Activated T-cell treated with anti-CD3 and anti-CD28 coated beads, Interleukin-2, amount 50 U/mL, for 4 hours (primary cell): ENCODE results near the gene AK1. TPM values are rescaled to one million over a fixed set of nuclear protein-coding genes. Genes with fewer than 3 reads are reported as not detected.

ENCODE experiments used
- ATAC-seq, 2 donors: fragments of 200-7000 bp; cut with Tn5 transposase; one replicate each; pipeline ENCODE4 v1.10.0; 2021
- DNase-seq: peaks from one replicate; pipeline ENCODE4 v3.0.0-alpha.2; 2020
- H3K27me3 Mint-ChIP-seq: one replicate; pipeline ENCODE4 v1.8.0; 2021; ENCODE audit warnings: low read depth, mixed read lengths
- H3K36me3 Mint-ChIP-seq: one replicate; pipeline ENCODE4 v1.8.0; 2022; ENCODE audit warnings: mixed read lengths; ENCODE audit not compliant: insufficient read depth
- H3K4me1 Mint-ChIP-seq: one replicate; pipeline ENCODE4 v1.8.0; 2021; ENCODE audit warnings: low read depth, mixed read lengths
- H3K4me3 Mint-ChIP-seq: one replicate; pipeline ENCODE4 v1.8.0; 2021; ENCODE audit warnings: mild to moderate bottlenecking, moderate library complexity, mixed read lengths
- H3K9me3 Mint-ChIP-seq: one replicate; pipeline ENCODE4 v1.8.0; 2021; ENCODE audit warnings: mixed read lengths
- total RNA-seq, 3 donors: library from RNA; stranded (reverse); gene quantifications; one replicate each; pipeline ENCODE4 v1.2.1, GENCODE V29; 2021

Gene AK1
- total RNA-seq, 3 donors from 2014 or later, result 3.6 to 6.4 (median 5.0) TPM

- H3K36me3 Mint-ChIP-seq, result no peaks in the 10 kb centered on the region
- peaks cover 47% of the 10 kb centered on the region for H3K4me1 Mint-ChIP-seq
- H3K4me3 Mint-ChIP-seq, result no peak overlapping the region
- ATAC-seq (no peak), DNase-seq (no peak)
- H3K27me3 Mint-ChIP-seq, result no peaks in the 10 kb centered on the region
- no peaks in the 10 kb centered on the region for H3K9me3 Mint-ChIP-seq
These were observed 20.2 kb downstream of the AK1 start for GRCh38 chr9:127857278-127857677.

GRCh38 chr9:127856729-127857116 lies 20.8 kb downstream of the AK1 start:
- Mint-ChIP-seq H3K9me3 (no peaks in the 10 kb centered on the region), H3K36me3 (no peaks in the 10 kb centered on the region), H3K27me3 (no peaks in the 10 kb centered on the region), H3K4me3 (no peak overlapping the region), H3K4me1 (peaks cover 45% of the 10 kb centered on the region)
- DNase-seq (no peak), ATAC-seq (no peak)

GRCh38 chr9:127856094-127856728 lies 21.3 kb downstream of the AK1 start:
- Mint-ChIP-seq H3K4me1 (peaks cover 40% of the 10 kb centered on the region), H3K36me3 (no peaks in the 10 kb centered on the region), H3K4me3 (no peak overlapping the region), H3K9me3 (no peaks in the 10 kb centered on the region), H3K27me3 (no peaks in the 10 kb centered on the region)
- ATAC-seq, result no peak
- no peak for DNase-seq

- ATAC-seq, result no peak
- H3K4me1 Mint-ChIP-seq, result peaks cover 33% of the 10 kb centered on the region
- H3K4me3 Mint-ChIP-seq, result peak overlapping the region; percentile 16
- no peak for DNase-seq
- H3K9me3 Mint-ChIP-seq, result no peaks in the 10 kb centered on the region
- peaks cover 2% of the 10 kb centered on the region for H3K36me3 Mint-ChIP-seq
- no peaks in the 10 kb centered on the region for H3K27me3 Mint-ChIP-seq
These were observed 22.0 kb downstream of the AK1 start for GRCh38 chr9:127855522-127855921.

- Mint-ChIP-seq H3K9me3 (no peaks in the 10 kb centered on the region), H3K4me3 (peak overlapping the region; percentile 19), H3K27me3 (no peaks in the 10 kb centered on the region), H3K36me3 (peaks cover 5% of the 10 kb centered on the region), H3K4me1 (peaks cover 31% of the 10 kb centered on the region)
- no peak for DNase-seq
- ATAC-seq, result no peak
These were observed 22.5 kb downstream of the AK1 start for GRCh38 chr9:127854960-127855359.

GRCh38 chr9:127854184-127854806 lies 23.2 kb downstream of the AK1 start, which contains the start of gene ENG:
Gene ENG (minus strand): TSS chr9:127854658. CDS start chr9:127854355, 303 bp downstream.
- Mint-ChIP-seq H3K9me3 (peaks cover 3% of the 10 kb centered on the region), H3K4me1 (peaks cover 31% of the 10 kb centered on the region), H3K4me3 (peak within 1 kb of the TSS; percentile 86), H3K36me3 (peaks cover 7% of the 10 kb centered on the region), H3K27me3 (no peaks in the 10 kb centered on the region)
- ATAC-seq (peak; percentile 60 to 73), DNase-seq (no peak)

GRCh38 chr9:127853312-127854183 lies 23.9 kb downstream of the AK1 start:
- H3K4me3 Mint-ChIP-seq, result peak overlapping the region; percentile 86
- H3K36me3 Mint-ChIP-seq, result peaks cover 7% of the 10 kb centered on the region
- peaks cover 28% of the 10 kb centered on the region for H3K4me1 Mint-ChIP-seq
- ATAC-seq, result peak; percentile 42 to 49
- no peaks in the 10 kb centered on the region for H3K27me3 Mint-ChIP-seq
- no peak for DNase-seq
- H3K9me3 Mint-ChIP-seq, result peaks cover 10% of the 10 kb centered on the region

- Mint-ChIP-seq H3K4me3 (peak overlapping the region; percentile 86), H3K4me1 (peaks cover 28% of the 10 kb centered on the region), H3K36me3 (peaks cover 7% of the 10 kb centered on the region), H3K9me3 (peaks cover 12% of the 10 kb centered on the region), H3K27me3 (no peaks in the 10 kb centered on the region)
- DNase-seq (no peak), ATAC-seq (no peak)
These were observed 24.6 kb downstream of the AK1 start for GRCh38 chr9:127852829-127853228.

- ATAC-seq, result no peak
- peaks cover 12% of the 10 kb centered on the region for H3K9me3 Mint-ChIP-seq
- H3K27me3 Mint-ChIP-seq, result no peaks in the 10 kb centered on the region
- H3K4me1 Mint-ChIP-seq, result peaks cover 22% of the 10 kb centered on the region
- peaks cover 7% of the 10 kb centered on the region for H3K36me3 Mint-ChIP-seq
- H3K4me3 Mint-ChIP-seq, result no peak overlapping the region
- no peak for DNase-seq
These were observed 27.1 kb downstream of the AK1 start for GRCh38 chr9:127850286-127850830.

GRCh38 chr9:127848756-127849504 lies 28.5 kb downstream of the AK1 start:
- Mint-ChIP-seq H3K4me1 (peaks cover 16% of the 10 kb centered on the region), H3K4me3 (no peak overlapping the region), H3K9me3 (peaks cover 12% of the 10 kb centered on the region), H3K36me3 (peaks cover 7% of the 10 kb centered on the region), H3K27me3 (no peaks in the 10 kb centered on the region)
- no peak for ATAC-seq
- DNase-seq, result no peak

GRCh38 chr9:127847833-127848755 lies 29.4 kb downstream of the AK1 start:
- DNase-seq, result no peak
- Mint-ChIP-seq H3K4me3 (no peak overlapping the region), H3K4me1 (peaks cover 11% of the 10 kb centered on the region), H3K27me3 (no peaks in the 10 kb centered on the region), H3K36me3 (peaks cover 7% of the 10 kb centered on the region), H3K9me3 (peaks cover 12% of the 10 kb centered on the region)
- ATAC-seq, result no peak

GRCh38 chr9:127847178-127847510 lies 30.3 kb downstream of the AK1 start:
- H3K27me3 Mint-ChIP-seq, result no peaks in the 10 kb centered on the region
- H3K4me3 Mint-ChIP-seq, result no peak overlapping the region
- H3K36me3 Mint-ChIP-seq, result peaks cover 7% of the 10 kb centered on the region
- DNase-seq (no peak), ATAC-seq (no peak)
- peaks cover 3% of the 10 kb centered on the region for H3K4me1 Mint-ChIP-seq
- peaks cover 12% of the 10 kb centered on the region for H3K9me3 Mint-ChIP-seq
